ENCODE data around the gene NONO. TPM values are rescaled to one million over a fixed set of nuclear protein-coding genes. Genes with fewer than 3 reads are reported as not detected.
"Not testable (repeated sequence)": the region's sequence is repeated elsewhere in the genome, so short reads cannot be mapped to it uniquely, and the experiment has no call there.

Gene NONO
- total RNA-seq, 1 donor from 2014 or later: 233 TPM

DNA sequence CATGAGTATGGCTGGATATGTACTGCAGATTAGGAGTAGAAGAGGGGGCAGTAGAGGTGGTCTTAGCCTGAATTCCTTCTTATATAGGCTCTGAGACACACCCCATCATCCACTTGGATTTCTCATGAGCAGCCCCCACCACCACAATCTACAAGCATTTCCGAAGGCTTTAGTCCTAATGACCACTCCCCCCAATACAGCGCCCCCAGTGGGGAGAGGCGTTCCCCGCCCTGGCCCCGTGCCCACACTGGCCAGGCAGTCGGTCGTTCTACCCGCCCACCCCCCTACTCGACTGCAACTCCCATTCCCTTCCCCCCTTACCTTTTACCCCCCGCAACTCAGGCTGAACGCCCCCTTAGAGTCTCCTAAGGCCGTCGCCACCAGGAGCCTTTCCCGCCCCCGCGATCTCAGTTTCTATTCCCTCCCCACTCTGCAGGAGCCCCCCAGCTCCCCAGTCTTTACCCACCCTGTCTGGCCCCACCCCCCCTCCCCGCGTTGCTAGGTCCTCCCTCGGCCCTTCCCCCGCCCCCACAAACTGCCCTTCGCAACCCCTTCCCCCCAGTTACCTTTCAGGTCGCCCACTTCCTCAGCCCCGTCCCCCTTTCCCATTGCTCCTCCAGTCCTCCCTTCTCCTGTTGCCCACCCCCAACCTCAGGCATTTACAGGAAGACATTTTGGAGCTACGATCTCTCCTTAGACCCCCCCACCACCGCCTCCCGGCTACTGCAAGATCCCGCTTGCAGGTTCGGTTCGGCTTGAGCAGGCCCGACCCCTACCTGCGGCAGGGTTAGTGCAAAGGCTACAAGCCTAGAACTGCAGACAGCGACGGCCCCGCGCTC is 30.0 kb upstream of the NONO start:
- TF ChIP-seq CTCF (IDR thresholded peaks at IDR 0.05): peak; percentile 27
- H3K9me3 ChIP-seq: no peaks in the 10 kb centered on the region
- ATAC-seq (no peak), DNase-seq (peak; percentile 47)
- peaks cover 11% of the 10 kb centered on the region for H3K4me1 ChIP-seq
- peak overlapping the region; percentile 87 for H3K27ac ChIP-seq
- peaks cover 19% of the 10 kb centered on the region for H3K36me3 ChIP-seq
- no peaks in the 10 kb centered on the region for H3K27me3 ChIP-seq (ENCODE audit: low read depth)
- intact Hi-C loops (cut with DNase I): no loop called here
- peak overlapping the region; percentile 66 for H3K4me3 ChIP-seq

- ATAC-seq (peak; percentile 95 to 97), DNase-seq (peak; percentile 90)
- intact Hi-C loops (cut with DNase I): no loop called here
- H3K9me3 ChIP-seq: no peaks in the 10 kb centered on the region
- H3K4me3 ChIP-seq: peak within 1 kb of the TSS; percentile 66
- no peak for TF ChIP-seq CTCF (IDR thresholded peaks at IDR 0.05)
- peaks cover 11% of the 10 kb centered on the region for H3K36me3 ChIP-seq
- peak within 1 kb of the TSS; percentile 87 for H3K27ac ChIP-seq
- H3K27me3 ChIP-seq (ENCODE audit: low read depth): no peaks in the 10 kb centered on the region
- H3K4me1 ChIP-seq: peaks cover 11% of the 10 kb centered on the region
These were observed 29.1 kb upstream of the NONO start, which contains the start of gene ZMYM3 for GRCh38 chrX:71254092-71254963. ZMYM3 (minus strand) TSS chrX:71254140; CDS start chrX:71253255, 885 bp downstream.

DNA sequence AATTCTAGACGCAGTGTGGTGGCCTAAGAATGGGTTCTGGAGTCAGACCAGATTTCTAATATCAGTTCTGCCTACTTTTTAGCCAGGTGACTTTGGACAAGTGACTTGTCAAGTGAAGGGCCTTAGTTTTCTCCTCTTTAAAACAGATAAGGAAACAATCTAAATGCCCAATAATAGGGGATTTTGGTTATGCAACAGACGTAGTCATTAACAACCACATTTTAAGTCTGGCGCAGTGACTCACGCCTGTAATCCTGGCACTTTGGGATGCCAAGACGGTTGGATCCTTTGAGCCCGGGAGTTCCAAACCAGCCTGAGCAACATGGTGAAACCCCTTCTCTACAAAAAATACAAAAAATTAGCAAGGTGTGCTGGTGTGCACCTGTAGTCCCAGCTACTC is 27.4 kb upstream of the NONO start:
- Histone ChIP-seq H3K4me3 (no peak overlapping the region), H3K27ac (no peak overlapping the region), H3K9me3 (no peaks in the 10 kb centered on the region), H3K27me3 (ENCODE audit: low read depth) (no peaks in the 10 kb centered on the region), H3K4me1 (peaks cover 11% of the 10 kb centered on the region), H3K36me3 (no peaks in the 10 kb centered on the region)
- TF ChIP-seq CTCF (IDR thresholded peaks at IDR 0.05): no peak
- intact Hi-C loops (cut with DNase I): no loop called here
- DNase-seq: no peak
- no peak for ATAC-seq

GRCh38 chrX:71256856-71257255 is 26.6 kb upstream of the NONO start:
- peaks cover 11% of the 10 kb centered on the region for H3K4me1 ChIP-seq
- ATAC-seq (no peak), DNase-seq (no peak)
- no peak overlapping the region for H3K4me3 ChIP-seq
- TF ChIP-seq CTCF (IDR thresholded peaks at IDR 0.05): no peak
- no peaks in the 10 kb centered on the region for H3K9me3 ChIP-seq
- H3K27me3 ChIP-seq (ENCODE audit: low read depth): no peaks in the 10 kb centered on the region
- no peak overlapping the region for H3K27ac ChIP-seq
- intact Hi-C loops (cut with DNase I): no loop called here
- no peaks in the 10 kb centered on the region for H3K36me3 ChIP-seq

GRCh38 chrX:71268624-71269023 is 14.8 kb upstream of the NONO start:
- H3K4me1 ChIP-seq; ATAC-seq; H3K27me3 ChIP-seq (ENCODE audit: low read depth); DNase-seq; H3K4me3 ChIP-seq; intact Hi-C loops (cut with DNase I); H3K36me3 ChIP-seq; H3K27ac ChIP-seq; H3K9me3 ChIP-seq: not testable (repeated sequence)
